ENCODE data around the gene EML1.
A peak's percentile ranks its signal among the peaks of the same experiment; 100 is the strongest.

EML1 gene

DNA sequence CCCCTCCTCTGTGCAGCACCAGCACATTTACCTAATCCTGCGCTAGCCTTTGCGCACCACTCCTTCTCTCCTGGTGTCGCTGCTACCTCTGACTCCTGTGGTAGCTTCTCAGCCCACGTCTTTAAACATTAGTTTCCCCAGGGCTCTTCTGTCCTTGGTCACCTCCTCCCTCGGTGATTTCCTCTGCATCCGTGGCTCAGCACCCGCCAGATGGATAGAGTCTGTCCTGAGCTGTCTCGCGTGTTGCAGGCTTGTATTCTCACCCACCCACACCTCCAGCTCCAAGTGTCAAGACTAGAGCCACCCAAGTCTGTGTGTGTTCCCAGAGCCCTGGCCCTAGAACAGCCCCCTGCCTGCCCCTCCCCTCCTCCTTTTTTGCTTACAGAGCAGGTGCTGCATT is 83.2 kb downstream of the EML1 start:
- no peak for DNase-seq

DNA sequence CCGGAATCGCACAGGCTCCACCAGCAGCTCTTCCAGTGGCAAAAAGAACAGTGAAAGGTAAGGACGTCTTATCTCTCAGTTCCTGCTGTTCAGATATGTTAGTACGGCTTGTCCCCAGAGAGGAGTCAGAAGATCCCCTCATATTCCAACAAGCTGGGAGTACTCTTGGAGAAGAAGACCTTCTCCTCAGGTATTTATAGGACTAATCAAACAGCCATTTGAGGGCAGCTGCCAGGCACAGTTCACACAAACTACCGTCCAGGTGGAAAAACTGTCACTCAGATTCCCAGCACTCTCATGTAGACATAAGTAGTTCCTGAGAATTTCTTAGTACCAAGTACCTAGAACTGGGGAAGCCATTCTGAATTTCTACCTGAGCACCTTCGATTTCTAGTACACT is 85.3 kb downstream of the EML1 start:
- DNase-seq: no peak

DNA sequence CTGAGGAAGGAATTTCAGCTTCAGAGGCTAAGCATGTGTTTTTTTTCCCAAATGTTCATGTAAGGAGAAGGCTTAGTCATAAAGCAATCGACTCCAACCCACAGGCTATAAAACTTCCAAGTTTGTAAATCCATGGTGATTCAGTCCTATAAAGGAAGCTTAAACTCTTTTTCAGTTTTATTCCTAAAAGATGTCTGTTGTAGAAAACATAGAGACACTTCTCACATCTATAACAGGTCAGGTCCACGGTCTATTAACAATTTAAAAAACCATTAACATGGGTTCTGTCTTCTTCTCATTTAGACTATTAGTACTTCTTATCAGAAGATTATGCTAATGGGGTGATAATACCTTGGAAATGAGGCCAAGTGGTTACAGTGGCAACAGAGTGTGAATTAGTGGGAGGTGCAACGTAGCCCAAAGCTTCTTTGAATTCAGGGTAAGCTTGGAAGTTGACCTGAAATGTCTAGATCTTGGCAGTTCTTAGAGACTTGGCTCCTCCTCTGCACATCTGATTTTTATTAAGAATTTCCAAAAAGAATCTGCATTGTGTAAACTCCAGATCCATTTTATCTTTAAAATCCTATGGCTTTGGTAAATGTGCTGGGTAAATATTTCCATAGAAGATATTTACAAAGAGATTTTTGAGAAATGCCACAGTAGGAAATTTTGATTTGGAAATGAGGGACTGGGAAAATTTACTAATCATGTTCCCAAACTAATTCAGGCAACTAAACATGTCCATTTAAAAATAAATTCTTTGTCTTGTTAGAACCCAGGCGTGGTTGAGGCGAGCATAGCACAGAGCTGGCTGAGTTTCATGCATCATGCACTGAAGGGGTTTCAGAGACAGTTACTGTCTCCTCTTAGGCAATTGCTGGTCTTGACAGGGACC is 86.4 kb downstream of the EML1 start:
- DNase-seq: no peak

- DNase-seq: no peak
These were observed 87.6 kb downstream of the EML1 start for GRCh38 chr14:99880651-99881420.

DNA sequence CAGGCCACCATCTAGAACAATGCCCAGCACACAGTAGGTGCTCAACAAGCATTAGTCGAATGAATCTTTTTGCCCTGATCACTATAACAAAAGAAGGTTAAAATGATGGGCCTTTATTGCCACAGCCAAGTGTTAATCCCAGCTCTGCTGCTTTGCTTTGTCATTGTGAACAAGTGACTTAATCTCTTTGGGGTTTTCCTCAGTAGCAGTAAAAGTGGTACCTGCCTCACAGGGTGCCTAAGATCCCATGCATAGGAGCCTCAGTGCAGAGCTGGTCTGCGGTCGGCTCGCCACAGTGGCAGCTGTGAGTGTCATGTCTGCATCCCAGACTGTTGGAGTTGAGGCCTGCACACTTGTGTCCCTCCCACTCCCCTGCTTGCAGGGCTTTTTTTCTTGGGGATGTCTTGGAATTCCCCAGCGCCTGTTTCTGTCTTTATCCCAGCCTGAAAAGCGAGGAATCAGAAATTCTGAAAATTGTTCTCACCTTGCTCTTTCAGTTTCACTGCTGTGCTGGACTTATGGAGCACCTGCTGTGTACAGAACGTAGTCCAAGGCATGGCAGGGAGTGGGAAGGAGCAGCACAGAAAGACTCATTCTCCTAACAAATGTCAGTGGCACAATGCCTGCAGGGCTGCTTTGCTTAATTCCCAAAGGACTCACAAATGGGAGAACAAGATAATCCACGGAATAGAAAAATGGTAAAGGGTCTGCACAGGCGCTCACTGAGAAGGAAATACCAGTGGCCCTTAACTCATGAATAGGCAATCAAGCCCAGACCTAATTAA is 90.8 kb downstream of the EML1 start:
- DNase-seq: no peak

GRCh38 chr14:99884834-99885648 is 91.8 kb downstream of the EML1 start:
- DNase-seq: peak; percentile 73

DNA sequence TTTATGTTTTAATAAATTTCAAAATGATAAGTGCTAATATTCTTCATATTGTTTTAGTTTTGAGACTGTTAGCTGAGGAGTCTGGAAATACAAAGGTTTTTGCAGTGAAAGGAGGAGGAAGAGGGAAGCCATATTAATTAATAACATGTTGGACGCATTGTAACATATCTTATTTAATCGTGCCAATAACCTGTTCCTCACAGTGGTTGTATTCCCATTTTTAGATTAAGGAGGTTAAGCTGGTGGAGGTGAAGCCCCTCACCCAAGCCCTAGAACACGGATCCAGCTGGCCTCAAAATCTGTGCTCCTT is 92.4 kb downstream of the EML1 start:
- no peak for DNase-seq

- no peak for DNase-seq
These were observed 94.2 kb downstream of the EML1 start for GRCh38 chr14:99887407-99887806.

DNA sequence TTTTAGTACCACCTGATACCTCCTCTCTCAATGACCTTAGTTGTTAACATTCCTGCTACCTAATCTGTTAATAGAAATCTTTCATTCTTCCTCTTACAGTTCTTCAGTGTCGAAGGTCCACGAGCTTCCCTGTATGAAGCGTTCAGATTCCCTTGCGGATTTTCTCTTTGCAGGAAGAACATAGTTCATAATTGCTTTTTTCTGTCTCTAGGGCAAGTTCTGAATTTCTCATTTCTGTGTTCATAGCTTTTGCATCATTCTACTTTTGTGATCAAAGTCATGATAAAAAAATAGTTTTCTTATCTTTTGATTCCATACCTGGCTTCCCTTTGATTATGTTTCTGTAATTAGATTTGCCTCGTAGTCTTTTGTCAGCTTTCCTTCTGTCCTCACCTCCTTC is 94.9 kb downstream of the EML1 start:
- DNase-seq: no peak

DNA sequence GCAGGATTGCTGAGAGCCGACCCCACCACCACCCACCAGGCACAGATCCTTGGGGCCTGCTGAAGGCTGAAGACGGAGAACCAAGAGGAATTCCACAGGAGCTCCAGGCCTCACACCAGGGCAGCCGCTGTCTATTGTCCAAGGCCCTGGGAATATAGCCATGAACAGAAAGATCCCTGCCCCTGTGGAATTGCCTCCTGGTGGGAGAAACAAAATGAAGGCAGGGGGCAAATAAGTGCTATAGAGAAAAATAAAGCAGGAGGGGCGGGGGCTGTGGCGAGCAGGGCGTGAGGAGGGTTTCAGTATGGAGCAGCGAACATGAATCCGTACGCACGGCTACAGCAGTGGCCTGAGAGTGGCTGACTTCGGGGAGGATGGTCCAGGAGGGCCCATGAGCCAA is 96.1 kb downstream of the EML1 start:
- DNase-seq: no peak

GRCh38 chr14:99891266-99891665 is 98.1 kb downstream of the EML1 start:
- DNase-seq: no peak

GRCh38 chr14:99891900-99892299 is 98.7 kb downstream of the EML1 start:
- DNase-seq: no peak

- no peak for DNase-seq
These were observed 99.2 kb downstream of the EML1 start for GRCh38 chr14:99892406-99892805.

GRCh38 chr14:99896361-99896760 is 103.1 kb downstream of the EML1 start:
- no peak for DNase-seq

DNA sequence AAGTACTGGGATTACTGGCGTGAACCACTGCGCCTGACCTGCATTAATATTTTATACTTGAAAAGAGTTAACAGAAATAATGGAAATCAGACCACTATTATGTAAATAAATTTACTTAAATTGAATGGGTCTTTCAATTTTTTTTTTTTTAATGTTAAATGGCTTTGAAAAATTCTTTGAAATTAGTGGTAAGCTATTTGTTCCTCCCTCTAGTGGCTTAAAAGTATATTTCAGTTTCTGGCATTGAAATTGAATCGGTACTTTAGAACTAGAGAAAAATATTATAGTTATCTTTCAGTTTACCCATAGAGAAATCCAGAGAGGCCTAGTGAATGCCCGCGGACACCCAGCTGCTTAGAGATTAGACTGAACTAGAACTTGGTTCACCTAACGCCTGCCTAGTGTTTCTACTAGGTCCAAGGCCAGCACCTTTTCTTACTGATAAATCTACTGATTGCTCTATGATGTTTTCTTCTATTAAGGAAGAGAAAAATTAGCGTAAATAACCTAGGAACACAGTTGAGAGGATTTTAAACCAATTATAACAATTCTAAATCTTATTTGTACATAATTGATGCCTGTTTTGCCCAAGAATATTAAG is 106.5 kb downstream of the EML1 start:
- DNase-seq: peak; percentile 49

- DNase-seq: no peak
These were observed 109.7 kb downstream of the EML1 start for GRCh38 chr14:99902925-99903324.

DNA sequence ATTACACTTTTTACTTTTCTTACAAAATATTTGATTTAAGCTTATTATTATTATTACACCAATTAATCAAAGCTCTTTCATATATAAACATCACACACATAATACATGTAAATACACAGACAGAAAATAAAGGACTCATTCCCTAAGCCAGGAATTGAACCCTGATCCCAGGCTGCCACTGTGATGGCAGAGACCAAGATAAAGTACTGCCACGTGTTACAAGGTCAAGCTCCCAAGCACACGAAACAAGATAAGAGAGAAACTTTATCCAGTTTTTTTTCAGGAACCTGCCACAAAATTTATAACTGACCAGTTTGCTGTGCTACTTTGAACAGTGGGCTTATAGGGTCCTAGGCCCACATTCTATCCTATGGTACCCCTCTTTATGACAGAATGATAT is 111.3 kb downstream of the EML1 start:
- no peak for DNase-seq

DNA sequence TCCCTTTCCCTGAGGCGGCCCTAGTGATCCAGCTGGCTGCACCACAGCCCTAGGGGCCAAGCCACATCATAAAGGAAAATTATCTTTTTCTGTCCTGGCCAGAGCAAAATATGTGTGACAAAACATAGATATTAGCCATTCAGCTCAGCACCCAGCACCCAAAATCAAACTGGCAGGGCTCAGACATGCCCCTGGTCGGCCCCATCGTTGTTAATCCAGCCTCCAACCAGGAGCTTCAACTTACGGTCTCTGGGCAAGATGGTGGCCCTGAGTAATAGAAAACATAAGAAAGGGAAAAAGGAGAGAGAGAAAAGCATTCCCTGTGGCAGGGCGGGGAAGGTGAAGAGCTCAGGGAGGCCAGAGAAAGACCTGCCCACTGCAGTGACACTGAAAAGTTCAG is 111.9 kb downstream of the EML1 start:
- DNase-seq: no peak

- no peak for DNase-seq
These were observed 114.8 kb downstream of the EML1 start for GRCh38 chr14:99907761-99908652.

DNA sequence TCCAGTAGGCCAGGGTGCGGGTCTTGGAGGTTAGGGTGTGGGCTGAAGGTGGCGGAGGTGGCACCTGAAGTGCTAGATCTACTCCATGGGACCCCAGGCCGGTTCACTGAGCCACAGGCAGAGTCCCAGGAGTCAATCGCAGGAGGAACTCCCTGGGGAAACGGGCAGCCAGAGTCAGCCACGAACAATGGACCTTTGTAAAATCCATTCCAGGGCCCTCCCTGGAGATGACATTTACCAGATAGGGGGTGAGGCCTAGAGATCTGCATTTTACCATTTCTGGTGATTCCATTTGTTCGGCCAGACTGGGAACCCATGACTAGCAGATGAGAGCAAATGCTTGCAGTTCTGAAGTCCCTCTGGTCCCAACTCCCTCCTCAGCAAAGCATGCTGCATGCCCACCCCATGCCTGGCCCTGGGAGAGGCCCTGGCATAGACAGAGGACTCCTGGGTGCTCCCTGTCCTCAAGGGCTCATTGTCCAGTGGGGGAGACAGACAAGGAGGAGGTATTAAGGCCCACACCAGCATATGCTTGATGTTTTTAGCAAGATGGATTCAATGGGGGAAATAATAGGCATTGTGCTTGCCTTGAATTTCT is 115.5 kb downstream of the EML1 start:
- no peak for DNase-seq

All from DMS53 (cell line).